ENCODE data around the gene PARD6G.

Gene PARD6G

GRCh38 chr18:80218341-80219227 lies 28.7 kb downstream of the PARD6G start:
- H3K23ac ChIP-seq (ENCODE audit: low read length in 2 of 2), result no peak overlapping the region
- H3K14ac ChIP-seq (ENCODE audit: low read length in 2 of 2), result no peak overlapping the region
- 88% methylated on average over 8 of the region's 10 CpGs for WGBS
- no peak overlapping the region for H3K9ac ChIP-seq (ENCODE audit: low read length)
- DNase-seq, result no peak
- H3K18ac ChIP-seq (ENCODE audit: low read depth in 1 of 2, low read length in 2 of 2), result no peak overlapping the region
- H2BK12ac ChIP-seq (ENCODE audit: low read length in 2 of 2), result no peak overlapping the region
- no peaks in the 10 kb centered on the region for H3K36me3 ChIP-seq (ENCODE audit: control insufficient read depth in 1 of 2, insufficient read depth in 2 of 2, low read depth in 1 of 2, low read length in 2 of 2)
- H2BK120ac ChIP-seq (ENCODE audit: low read depth, low read length), result no peak overlapping the region
- H2BK5ac ChIP-seq (ENCODE audit: low read depth, low read length, poor library complexity, severe bottlenecking), result no peak overlapping the region
- H3K79me1 ChIP-seq (replicated peaks; ENCODE audit: low read length, poor library complexity, severe bottlenecking), result peaks cover 8% of the 10 kb centered on the region
- H3K9me3 ChIP-seq (ENCODE audit: control insufficient read depth, low read length), result peaks cover 6% of the 10 kb centered on the region
- no peaks in the 10 kb centered on the region for H3K27me3 ChIP-seq (ENCODE audit: control insufficient read depth in 1 of 2, insufficient read depth in 1 of 2, low read length in 2 of 2)
- H2BK15ac ChIP-seq (ENCODE audit: low read depth, poor library complexity, severe bottlenecking), result no peak overlapping the region
- no peak overlapping the region for H3K27ac ChIP-seq (ENCODE audit: low read length, poor library complexity, severe bottlenecking)
- H2AK5ac ChIP-seq (ENCODE audit: low read length, severe bottlenecking), result no peak overlapping the region
- no peak overlapping the region for H4K8ac ChIP-seq (ENCODE audit: low read length)
- H2AFZ ChIP-seq (ENCODE audit: low read depth, low read length), result no peak overlapping the region
- no peak overlapping the region for H3K4me3 ChIP-seq (ENCODE audit: insufficient read depth in 1 of 2, low read depth in 1 of 2, low read length in 2 of 2)
- no peak overlapping the region for H4K91ac ChIP-seq (ENCODE audit: low read length)
- no peaks in the 10 kb centered on the region for H3K4me1 ChIP-seq (ENCODE audit: control insufficient read depth, insufficient read depth, low read depth, low read length)
- no peak overlapping the region for H3K4me2 ChIP-seq (ENCODE audit: low read length, poor library complexity, severe bottlenecking)
- no peak overlapping the region for H3K4ac ChIP-seq (ENCODE audit: low read depth in 1 of 2, low read length in 2 of 2)

GRCh38 chr18:80213182-80213581 lies 34.1 kb downstream of the PARD6G start:
- Histone ChIP-seq H3K23ac (ENCODE audit: low read length in 2 of 2) (no peak overlapping the region), H3K14ac (ENCODE audit: low read length in 2 of 2) (no peak overlapping the region), H2AFZ (ENCODE audit: low read depth, low read length) (no peak overlapping the region), H3K4me1 (ENCODE audit: control insufficient read depth, insufficient read depth, low read depth, low read length) (peaks cover 2% of the 10 kb centered on the region), H3K4me3 (ENCODE audit: insufficient read depth in 1 of 2, low read depth in 1 of 2, low read length in 2 of 2) (no peak overlapping the region), H4K91ac (ENCODE audit: low read length) (no peak overlapping the region), H2BK15ac (ENCODE audit: low read depth, poor library complexity, severe bottlenecking) (no peak overlapping the region), H3K18ac (ENCODE audit: low read depth in 1 of 2, low read length in 2 of 2) (no peak overlapping the region), H3K9ac (ENCODE audit: low read length) (no peak overlapping the region), H3K79me1 (replicated peaks; ENCODE audit: low read length, poor library complexity, severe bottlenecking) (peaks cover 10% of the 10 kb centered on the region), H3K27ac (ENCODE audit: low read length, poor library complexity, severe bottlenecking) (peak overlapping the region; percentile 20), H2BK12ac (ENCODE audit: low read length in 2 of 2) (no peak overlapping the region), H3K9me3 (ENCODE audit: control insufficient read depth, low read length) (no peaks in the 10 kb centered on the region), H2BK120ac (ENCODE audit: low read depth, low read length) (no peak overlapping the region), H3K4me2 (ENCODE audit: low read length, poor library complexity, severe bottlenecking) (no peak overlapping the region), H2AK5ac (ENCODE audit: low read length, severe bottlenecking) (no peak overlapping the region), H3K27me3 (ENCODE audit: control insufficient read depth in 1 of 2, insufficient read depth in 1 of 2, low read length in 2 of 2) (peaks cover 0 to 4% of the 10 kb centered on the region in 2 experiments), H3K4ac (ENCODE audit: low read depth in 1 of 2, low read length in 2 of 2) (no peak overlapping the region), H4K8ac (ENCODE audit: low read length) (no peak overlapping the region), H2BK5ac (ENCODE audit: low read depth, low read length, poor library complexity, severe bottlenecking) (no peak overlapping the region), H3K36me3 (ENCODE audit: control insufficient read depth in 1 of 2, insufficient read depth in 2 of 2, low read depth in 1 of 2, low read length in 2 of 2) (no peaks in the 10 kb centered on the region)
- WGBS, result 92% methylated on average over 2 of the region's 2 CpGs
- peak; percentile 10 for DNase-seq

GRCh38 chr18:80210312-80211083 lies 36.8 kb downstream of the PARD6G start:
- Histone ChIP-seq H3K4me2 (ENCODE audit: low read length, poor library complexity, severe bottlenecking) (no peak overlapping the region), H3K4ac (ENCODE audit: low read depth in 1 of 2, low read length in 2 of 2) (no peak overlapping the region)

GRCh38 chr18:80208620-80209019 lies 38.7 kb downstream of the PARD6G start:
- Histone ChIP-seq H3K36me3 (ENCODE audit: control insufficient read depth in 1 of 2, insufficient read depth in 2 of 2, low read depth in 1 of 2, low read length in 2 of 2) (no peaks in the 10 kb centered on the region), H2BK5ac (ENCODE audit: low read depth, low read length, poor library complexity, severe bottlenecking) (no peak overlapping the region), H3K23ac (ENCODE audit: low read length in 2 of 2) (no peak overlapping the region), H4K91ac (ENCODE audit: low read length) (no peak overlapping the region), H3K18ac (ENCODE audit: low read depth in 1 of 2, low read length in 2 of 2) (no peak overlapping the region), H4K8ac (ENCODE audit: low read length) (no peak overlapping the region), H3K27me3 (ENCODE audit: control insufficient read depth in 1 of 2, insufficient read depth in 1 of 2, low read length in 2 of 2) (peaks cover 0 to 4% of the 10 kb centered on the region in 2 experiments), H3K9ac (ENCODE audit: low read length) (no peak overlapping the region), H3K27ac (ENCODE audit: low read length, poor library complexity, severe bottlenecking) (no peak overlapping the region), H2BK120ac (ENCODE audit: low read depth, low read length) (no peak overlapping the region), H3K9me3 (ENCODE audit: control insufficient read depth, low read length) (no peaks in the 10 kb centered on the region), H2BK15ac (ENCODE audit: low read depth, poor library complexity, severe bottlenecking) (no peak overlapping the region), H2AK5ac (ENCODE audit: low read length, severe bottlenecking) (no peak overlapping the region), H2AFZ (ENCODE audit: low read depth, low read length) (no peak overlapping the region), H3K4me3 (ENCODE audit: insufficient read depth in 1 of 2, low read depth in 1 of 2, low read length in 2 of 2) (no peak overlapping the region), H3K14ac (ENCODE audit: low read length in 2 of 2) (no peak overlapping the region), H3K4me2 (ENCODE audit: low read length, poor library complexity, severe bottlenecking) (no peak overlapping the region), H2BK12ac (ENCODE audit: low read length in 2 of 2) (no peak overlapping the region), H3K4ac (ENCODE audit: low read depth in 1 of 2, low read length in 2 of 2) (no peak overlapping the region), H3K79me1 (replicated peaks; ENCODE audit: low read length, poor library complexity, severe bottlenecking) (peaks cover 12% of the 10 kb centered on the region), H3K4me1 (ENCODE audit: control insufficient read depth, insufficient read depth, low read depth, low read length) (peaks cover 2% of the 10 kb centered on the region)
- DNase-seq, result no peak
- WGBS, result 94% methylated on average over 4 of the region's 4 CpGs

More at GRCh38 chr18:80210312-80211083, 36.8 kb downstream of the PARD6G start:
- H3K4me3 ChIP-seq (ENCODE audit: insufficient read depth in 1 of 2, low read depth in 1 of 2, low read length in 2 of 2), result no peak overlapping the region
- H4K8ac ChIP-seq (ENCODE audit: low read length), result no peak overlapping the region
- H2BK12ac ChIP-seq (ENCODE audit: low read length in 2 of 2), result no peak overlapping the region
- 46% methylated on average over 5 of the region's 6 CpGs for WGBS
- peaks cover 10% of the 10 kb centered on the region for H3K79me1 ChIP-seq (replicated peaks; ENCODE audit: low read length, poor library complexity, severe bottlenecking)
- DNase-seq, result peak; percentile 62
- no peaks in the 10 kb centered on the region for H3K36me3 ChIP-seq (ENCODE audit: control insufficient read depth in 1 of 2, insufficient read depth in 2 of 2, low read depth in 1 of 2, low read length in 2 of 2)
- H2BK120ac ChIP-seq (ENCODE audit: low read depth, low read length), result no peak overlapping the region
- H3K18ac ChIP-seq (ENCODE audit: low read depth in 1 of 2, low read length in 2 of 2), result no peak overlapping the region
- H2BK15ac ChIP-seq (ENCODE audit: low read depth, poor library complexity, severe bottlenecking), result no peak overlapping the region
- no peak overlapping the region for H3K23ac ChIP-seq (ENCODE audit: low read length in 2 of 2)
- H3K27me3 ChIP-seq (ENCODE audit: control insufficient read depth in 1 of 2, insufficient read depth in 1 of 2, low read length in 2 of 2), result peaks cover 0 to 4% of the 10 kb centered on the region in 2 experiments
- no peak overlapping the region for H3K27ac ChIP-seq (ENCODE audit: low read length, poor library complexity, severe bottlenecking)
- H3K9ac ChIP-seq (ENCODE audit: low read length), result no peak overlapping the region
- no peak overlapping the region for H2AK5ac ChIP-seq (ENCODE audit: low read length, severe bottlenecking)
- no peak overlapping the region for H4K91ac ChIP-seq (ENCODE audit: low read length)
- no peak overlapping the region for H3K14ac ChIP-seq (ENCODE audit: low read length in 2 of 2)
- H2BK5ac ChIP-seq (ENCODE audit: low read depth, low read length, poor library complexity, severe bottlenecking), result no peak overlapping the region
- H3K9me3 ChIP-seq (ENCODE audit: control insufficient read depth, low read length), result no peaks in the 10 kb centered on the region
- H2AFZ ChIP-seq (ENCODE audit: low read depth, low read length), result no peak overlapping the region
- peaks cover 2% of the 10 kb centered on the region for H3K4me1 ChIP-seq (ENCODE audit: control insufficient read depth, insufficient read depth, low read depth, low read length)
